ENCODE data around the gene MEIOSIN.

DNA sequence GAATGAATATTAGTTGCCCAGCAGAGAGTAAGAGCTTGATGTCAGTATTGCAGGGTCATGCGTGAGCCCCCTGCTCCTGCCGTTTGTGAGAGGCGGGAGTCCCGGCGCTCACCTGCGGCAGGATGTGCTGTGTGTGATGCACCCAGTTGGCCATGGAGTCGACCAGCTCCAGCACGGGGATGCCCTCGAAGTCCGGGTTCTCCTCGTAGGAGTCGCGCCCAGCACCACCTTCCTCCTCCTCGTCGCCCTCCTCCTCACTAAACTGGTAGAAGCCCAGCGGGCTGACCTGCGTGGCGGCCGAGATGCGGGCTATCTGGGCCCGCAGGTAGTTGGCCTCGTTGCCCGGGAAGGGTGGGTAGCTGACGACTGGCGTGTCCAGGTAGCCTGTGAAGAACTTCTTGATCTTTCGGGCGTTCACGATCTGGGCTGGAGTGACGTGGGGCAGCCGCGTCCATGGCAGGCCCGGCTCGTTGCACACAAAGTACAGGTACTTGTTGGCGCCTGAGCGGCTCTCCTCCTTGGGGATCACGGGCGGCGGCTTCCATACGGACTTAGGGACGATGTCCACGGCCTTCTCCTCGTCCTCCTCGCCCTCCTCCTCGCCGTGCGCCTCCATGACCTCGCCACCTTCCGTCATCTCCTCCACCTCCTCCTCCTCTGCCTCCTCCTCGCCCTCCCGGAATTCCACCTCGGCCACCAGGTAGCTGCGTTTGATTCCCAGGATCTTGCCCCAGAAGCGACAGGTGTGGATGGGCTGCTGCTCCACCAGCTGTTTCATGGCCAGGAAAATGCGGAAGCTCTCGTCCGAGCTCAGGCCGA, 71.1 kb downstream of the MEIOSIN start:
- no peak for TF ChIP-seq TAF1 (IDR thresholded peaks at IDR 0.05; ENCODE audit: low read depth)
- TF ChIP-seq, protein P1, sequence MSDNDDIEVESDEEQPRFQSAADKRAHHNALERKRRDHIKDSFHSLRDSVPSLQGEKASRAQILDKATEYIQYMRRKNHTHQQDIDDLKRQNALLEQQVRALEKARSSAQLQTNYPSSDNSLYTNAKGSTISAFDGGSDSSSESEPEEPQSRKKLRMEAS (IDR thresholded peaks at IDR 0.05): no peak
- TF ChIP-seq CEBPB (IDR thresholded peaks at IDR 0.05): no peak
- no peak for TF ChIP-seq YY1 (IDR thresholded peaks at IDR 0.05; ENCODE audit: low read depth)
- TF ChIP-seq, protein P2, sequence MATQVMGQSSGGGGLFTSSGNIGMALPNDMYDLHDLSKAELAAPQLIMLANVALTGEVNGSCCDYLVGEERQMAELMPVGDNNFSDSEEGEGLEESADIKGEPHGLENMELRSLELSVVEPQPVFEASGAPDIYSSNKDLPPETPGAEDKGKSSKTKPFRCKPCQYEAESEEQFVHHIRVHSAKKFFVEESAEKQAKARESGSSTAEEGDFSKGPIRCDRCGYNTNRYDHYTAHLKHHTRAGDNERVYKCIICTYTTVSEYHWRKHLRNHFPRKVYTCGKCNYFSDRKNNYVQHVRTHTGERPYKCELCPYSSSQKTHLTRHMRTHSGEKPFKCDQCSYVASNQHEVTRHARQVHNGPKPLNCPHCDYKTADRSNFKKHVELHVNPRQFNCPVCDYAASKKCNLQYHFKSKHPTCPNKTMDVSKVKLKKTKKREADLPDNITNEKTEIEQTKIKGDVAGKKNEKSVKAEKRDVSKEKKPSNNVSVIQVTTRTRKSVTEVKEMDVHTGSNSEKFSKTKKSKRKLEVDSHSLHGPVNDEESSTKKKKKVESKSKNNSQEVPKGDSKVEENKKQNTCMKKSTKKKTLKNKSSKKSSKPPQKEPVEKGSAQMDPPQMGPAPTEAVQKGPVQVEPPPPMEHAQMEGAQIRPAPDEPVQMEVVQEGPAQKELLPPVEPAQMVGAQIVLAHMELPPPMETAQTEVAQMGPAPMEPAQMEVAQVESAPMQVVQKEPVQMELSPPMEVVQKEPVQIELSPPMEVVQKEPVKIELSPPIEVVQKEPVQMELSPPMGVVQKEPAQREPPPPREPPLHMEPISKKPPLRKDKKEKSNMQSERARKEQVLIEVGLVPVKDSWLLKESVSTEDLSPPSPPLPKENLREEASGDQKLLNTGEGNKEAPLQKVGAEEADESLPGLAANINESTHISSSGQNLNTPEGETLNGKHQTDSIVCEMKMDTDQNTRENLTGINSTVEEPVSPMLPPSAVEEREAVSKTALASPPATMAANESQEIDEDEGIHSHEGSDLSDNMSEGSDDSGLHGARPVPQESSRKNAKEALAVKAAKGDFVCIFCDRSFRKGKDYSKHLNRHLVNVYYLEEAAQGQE (IDR thresholded peaks at IDR 0.05; ENCODE audit: low read depth): no peak
- TF ChIP-seq NFIC (IDR thresholded peaks at IDR 0.05): no peak
- TF ChIP-seq EP300 (IDR thresholded peaks at IDR 0.05; ENCODE audit: borderline replicate concordance): no peak
- TF ChIP-seq CREB1 (IDR thresholded peaks at IDR 0.05; ENCODE audit: low read depth): no peak
- TF ChIP-seq ZBTB7A (IDR thresholded peaks at IDR 0.05; ENCODE audit: low read depth): no peak
- no peak for TF ChIP-seq TEAD4 (IDR thresholded peaks at IDR 0.05)
- TF ChIP-seq FOXM1 (IDR thresholded peaks at IDR 0.05; ENCODE audit: borderline replicate concordance, low read depth): no peak
- no peak for TF ChIP-seq RAD21 (IDR thresholded peaks at IDR 0.05; ENCODE audit: low read depth)
